Neutrophil (primary cell): Measurements from ENCODE around the gene ZMYND8.

Experiments
- H3K27ac ChIP-seq: fragments of 200-600 bp; sonication (generic); 2 replicates; pipeline ENCODE4 v1.5.1; 2016; ENCODE audit warnings: mild to moderate bottlenecking, moderate library complexity
- H3K27me3 ChIP-seq: fragments of 200-600 bp; sonication (generic); 2 replicates; pipeline ENCODE4 v1.6.0; 2016; ENCODE audit warnings: mild to moderate bottlenecking
- H3K36me3 ChIP-seq: fragments of 200-600 bp; sonication (generic); 2 replicates; pipeline ENCODE4 v1.5.1; 2017
- H3K4me1 ChIP-seq, 2 experiments: fragments of 200-600 bp in 1 of 2; sonication (generic) in 1 of 2; 1 replicate in 1 of 2; 2 replicates in 1 of 2; pipeline versions ENCODE4 v1.5.1 to v1.6.1; 2013 to 2016; ENCODE audit warnings: low read depth in 1 of 2, low read length in 1 of 2, mild to moderate bottlenecking in 1 of 2, moderate library complexity in 1 of 2; ENCODE audit not compliant: control insufficient read depth in 1 of 2, insufficient read depth in 1 of 2
- H3K4me3 ChIP-seq, 2 experiments: fragments of 200-600 bp in 1 of 2; sonication (generic) in 1 of 2; 1 replicate in 1 of 2; 2 replicates in 1 of 2; pipeline ENCODE4 v1.5.1; 2013 to 2016; ENCODE audit warnings: low read depth in 1 of 2, low read length in 1 of 2, mild to moderate bottlenecking in 1 of 2, moderate library complexity in 1 of 2
- H3K9me3 ChIP-seq: fragments of 200-600 bp; sonication (generic); 2 replicates; pipeline ENCODE4 v1.5.1; 2016
- CTCF ChIP-seq: fragments of 200-600 bp; sonication (generic); IDR thresholded peaks from 2 replicates; pipeline ENCODE4 v1.5.1; 2016; ENCODE audit warnings: antibody characterized with exemption

ZMYND8 gene

GRCh38 chr20:47204008-47204849 lies 152.3 kb downstream of the ZMYND8 start:
- no peak overlapping the region for H3K27ac ChIP-seq
- no peaks in the 10 kb centered on the region for H3K9me3 ChIP-seq
- H3K36me3 ChIP-seq = peaks cover 12% of the 10 kb centered on the region
- H3K4me3 ChIP-seq = no peak overlapping the region
- H3K27me3 ChIP-seq = no peaks in the 10 kb centered on the region
- H3K4me1 ChIP-seq = no peaks in the 10 kb centered on the region
- TF ChIP-seq CTCF = no peak

- no peak for TF ChIP-seq CTCF
These were observed 153.5 kb downstream of the ZMYND8 start for GRCh38 chr20:47202733-47203667.

GRCh38 chr20:47201074-47201730 lies 155.3 kb downstream of the ZMYND8 start:
- no peak overlapping the region for H3K27ac ChIP-seq
- H3K4me1 ChIP-seq = peaks cover 0 to 4% of the 10 kb centered on the region in 2 experiments
- H3K4me3 ChIP-seq = no peak overlapping the region
- no peaks in the 10 kb centered on the region for H3K36me3 ChIP-seq
- TF ChIP-seq CTCF = no peak
- no peaks in the 10 kb centered on the region for H3K27me3 ChIP-seq
- H3K9me3 ChIP-seq = no peaks in the 10 kb centered on the region

More at GRCh38 chr20:47202733-47203667, 153.5 kb downstream of the ZMYND8 start:
- no peak overlapping the region for H3K27ac ChIP-seq
- H3K4me1 ChIP-seq = no peaks in the 10 kb centered on the region
- no peaks in the 10 kb centered on the region for H3K27me3 ChIP-seq
- H3K36me3 ChIP-seq = no peaks in the 10 kb centered on the region
- H3K4me3 ChIP-seq = no peak overlapping the region
- H3K9me3 ChIP-seq = no peaks in the 10 kb centered on the region

- no peak for TF ChIP-seq CTCF
- Histone ChIP-seq H3K4me3 (no peak overlapping the region), H3K4me1 (peaks cover 0 to 4% of the 10 kb centered on the region in 2 experiments), H3K9me3 (no peaks in the 10 kb centered on the region), H3K27me3 (no peaks in the 10 kb centered on the region), H3K36me3 (no peaks in the 10 kb centered on the region), H3K27ac (no peak overlapping the region)
These were observed 157.4 kb downstream of the ZMYND8 start for GRCh38 chr20:47198996-47199552.

GRCh38 chr20:47198254-47198671 lies 158.2 kb downstream of the ZMYND8 start:
- no peaks in the 10 kb centered on the region for H3K36me3 ChIP-seq
- no peak overlapping the region for H3K4me3 ChIP-seq
- H3K27ac ChIP-seq = no peak overlapping the region
- H3K9me3 ChIP-seq = no peaks in the 10 kb centered on the region
- H3K27me3 ChIP-seq = no peaks in the 10 kb centered on the region
- TF ChIP-seq CTCF = no peak
- peaks cover 0 to 4% of the 10 kb centered on the region in 2 experiments for H3K4me1 ChIP-seq
